ENCODE data around the gene CLCN1. TPM values are rescaled to one million over a fixed set of nuclear protein-coding genes. Genes with fewer than 3 reads are reported as not detected.

CLCN1 gene
- total and polyA plus RNA-seq, 2 of the 8 experiments (the other 6 are each of a cell fraction or from before 2014, with no cell fraction given), result 0.36 to 0.41 TPM

DNA sequence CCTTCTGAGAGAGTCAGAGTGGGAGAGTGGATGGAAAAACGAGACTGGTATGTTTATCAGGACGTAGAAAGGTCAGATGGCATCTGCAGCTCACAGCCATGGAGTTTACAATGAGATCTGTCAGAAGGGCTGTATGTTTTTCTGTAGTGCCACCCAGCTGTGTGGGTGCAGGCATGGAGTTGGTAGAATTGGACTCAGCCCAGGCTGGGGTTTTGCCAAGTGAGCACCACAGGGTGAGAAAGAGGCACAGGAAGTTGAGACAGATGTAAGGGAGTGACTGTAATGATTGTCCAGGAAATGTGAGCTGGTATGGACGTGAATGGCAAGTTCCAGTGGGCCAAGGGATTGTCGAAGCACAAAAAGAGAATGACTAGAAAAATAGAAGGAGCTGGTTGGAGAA lies 56.2 kb downstream of the CLCN1 start:
- POLR2A ChIA-PET (ENCODE audit: partially characterized antibody), result interaction anchor here (1.6 to 19.0 kb wide), 4 partner anchors 4 to 84 kb away, joined by 4 to 518 read pairs (median 233); partner anchors contain the start of genes CASP2, EPHA1, FAM131B and ZYX

More for the DNA sequence above, 56.2 kb downstream of the CLCN1 start:
- no peak overlapping the region for H3K14ac ChIP-seq (ENCODE audit: insufficient read length)
- H3K4me1 ChIP-seq (replicated peaks in 1 of 4; ENCODE audit: control insufficient read depth in 3 of 4, insufficient read depth in 4 of 4, low read length in 3 of 4), result peaks cover 6 to 22% (median 13%) of the 10 kb centered on the region in 4 experiments; a peak in 5 of 7 replicates
- H2BK15ac ChIP-seq (ENCODE audit: low read length), result 0 out of 2 replicates have a peak overlapping the region, but pooled peaks have one; percentile 81
- 80% methylated on average over 4 of the region's 4 CpGs; no CpG with 5 or more reads in 1 of the 2 experiments for WGBS, 2 experiments (ENCODE audit: extremely low coverage in 1 of 2, insufficient coverage in 1 of 2, insufficient read length in 1 of 2, insufficient replicate concordance in 2 of 2, low coverage in 1 of 2, low lambda C conversion rate in 2 of 2, missing lambda C conversion rate in 1 of 2)
- FAIRE-seq (no peak), DNase-seq (ENCODE audit: low read depth in 1 of 2, low spot score in 2 of 2) (no peak)
- H2BK5ac ChIP-seq (ENCODE audit: low read depth, low read length), result no peak overlapping the region; the same call in 1 of the 2 replicates
- H4K5ac ChIP-seq (ENCODE audit: insufficient read length, low read depth, low read length), result no peak overlapping the region
- no peak overlapping the region for H2AFZ ChIP-seq (ENCODE audit: low read length)
- H3K36me3 ChIP-seq (ENCODE audit: control insufficient read depth in 2 of 4, insufficient read depth in 4 of 4, low read length in 3 of 4), result no peaks in the 10 kb centered on the region
- no peak overlapping the region for H2BK120ac ChIP-seq (replicated peaks; ENCODE audit: low read depth, low read length)
- H3K4me3 ChIP-seq (ENCODE audit: extremely low read depth in 1 of 4, insufficient read depth in 2 of 4, low read depth in 3 of 4, low read length in 4 of 4), result no peak overlapping the region
- no peak overlapping the region for H4K91ac ChIP-seq (replicated peaks; ENCODE audit: insufficient read length, low read length)
- no peak overlapping the region for H3K27ac ChIP-seq (ENCODE audit: low read depth, low read length)
- CTCF ChIA-PET (ENCODE audit: partially characterized antibody), result interaction anchor here (1.1 to 17.5 kb wide), 12 partner anchors 12 to 132 kb away, joined by 3 to 359 read pairs (median 6); partner anchors contain the start of gene EPHA1
- H3K4ac ChIP-seq (replicated peaks; ENCODE audit: insufficient read length, low read depth, low read length), result no peak overlapping the region
- peak overlapping the region; percentile 88 for H2AK5ac ChIP-seq (ENCODE audit: low read depth, low read length)
- H3K23me2 ChIP-seq (ENCODE audit: low read depth, low read length), result no peaks in the 10 kb centered on the region
- no peak overlapping the region for H3K23ac ChIP-seq (ENCODE audit: insufficient read length)
- no peaks in the 10 kb centered on the region for H4K20me1 ChIP-seq (replicated peaks in 1 of 2; ENCODE audit: control insufficient read depth in 1 of 2, insufficient read depth in 2 of 2, low read length in 2 of 2)
- H2BK20ac ChIP-seq (ENCODE audit: low read length), result peak overlapping the region; percentile 99
- no peak overlapping the region for H3K56ac ChIP-seq (replicated peaks; ENCODE audit: insufficient read length, low read depth, low read length)
- no peak for TF ChIP-seq CTBP2 (IDR thresholded peaks at IDR 0.05; ENCODE audit: borderline replicate concordance, insufficient read depth, insufficient read length, low read length)
- TF ChIP-seq, protein P1, sequence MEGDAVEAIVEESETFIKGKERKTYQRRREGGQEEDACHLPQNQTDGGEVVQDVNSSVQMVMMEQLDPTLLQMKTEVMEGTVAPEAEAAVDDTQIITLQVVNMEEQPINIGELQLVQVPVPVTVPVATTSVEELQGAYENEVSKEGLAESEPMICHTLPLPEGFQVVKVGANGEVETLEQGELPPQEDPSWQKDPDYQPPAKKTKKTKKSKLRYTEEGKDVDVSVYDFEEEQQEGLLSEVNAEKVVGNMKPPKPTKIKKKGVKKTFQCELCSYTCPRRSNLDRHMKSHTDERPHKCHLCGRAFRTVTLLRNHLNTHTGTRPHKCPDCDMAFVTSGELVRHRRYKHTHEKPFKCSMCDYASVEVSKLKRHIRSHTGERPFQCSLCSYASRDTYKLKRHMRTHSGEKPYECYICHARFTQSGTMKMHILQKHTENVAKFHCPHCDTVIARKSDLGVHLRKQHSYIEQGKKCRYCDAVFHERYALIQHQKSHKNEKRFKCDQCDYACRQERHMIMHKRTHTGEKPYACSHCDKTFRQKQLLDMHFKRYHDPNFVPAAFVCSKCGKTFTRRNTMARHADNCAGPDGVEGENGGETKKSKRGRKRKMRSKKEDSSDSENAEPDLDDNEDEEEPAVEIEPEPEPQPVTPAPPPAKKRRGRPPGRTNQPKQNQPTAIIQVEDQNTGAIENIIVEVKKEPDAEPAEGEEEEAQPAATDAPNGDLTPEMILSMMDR (IDR thresholded peaks at IDR 0.05; ENCODE audit: control extremely low read depth in 1 of 3, insufficient read depth in 1 of 3, low read depth in 1 of 3, low read length in 3 of 3), result peak in 1 of 3 experiments; percentile 21; a peak in 1 of 4 replicates
- no peak for TF ChIP-seq EZH2 (IDR thresholded peaks at IDR 0.05; ENCODE audit: low read depth, low read length, severe bottlenecking)
- TF ChIP-seq RAD21 (IDR thresholded peaks at IDR 0.05 in 1 of 2, conservative IDR thresholded peaks at IDR 0.05 in 1 of 2; ENCODE audit: low read depth in 2 of 2, low read length in 2 of 2), result peak; percentile 14 to 28; a peak in 1 of 4 replicates
- no peak for TF ChIP-seq EP300 (IDR thresholded peaks at IDR 0.05; ENCODE audit: borderline replicate concordance in 1 of 2, low read depth in 2 of 2, low read length in 2 of 2)
- TF ChIP-seq JUN (IDR thresholded peaks at IDR 0.05; ENCODE audit: low read depth, low read length), result no peak
- H3K79me1 ChIP-seq (ENCODE audit: low read depth, low read length), result no peaks in the 10 kb centered on the region
- no peak overlapping the region; the same call in 1 of the 2 replicates for H4K8ac ChIP-seq (ENCODE audit: extremely low read depth, insufficient read depth, low read length)
- H3K18ac ChIP-seq (ENCODE audit: extremely low read depth, low read length), result peak overlapping the region; percentile 51; the same call in 1 of the 2 replicates
- no peak overlapping the region for H3K9ac ChIP-seq (replicated peaks in 1 of 4; ENCODE audit: extremely low read depth in 1 of 4, low read depth in 3 of 4, low read length in 3 of 4)
- H3K9me3 ChIP-seq (ENCODE audit: insufficient read depth in 2 of 2, low read depth in 1 of 2, low read length in 1 of 2), result no peaks in the 10 kb centered on the region
- H2BK12ac ChIP-seq (ENCODE audit: low read depth, low read length), result peak overlapping the region; percentile 99
- H3K79me2 ChIP-seq (ENCODE audit: control insufficient read depth in 1 of 2, insufficient read depth in 2 of 2, low read length in 2 of 2), result no peaks in the 10 kb centered on the region
- H3K27me3 ChIP-seq (replicated peaks in 1 of 4; ENCODE audit: control insufficient read depth in 3 of 4, extremely low read depth in 1 of 4, insufficient read depth in 3 of 4, low read length in 3 of 4), result no peaks in the 10 kb centered on the region
- H3K4me2 ChIP-seq (ENCODE audit: insufficient read depth in 1 of 2, low read depth in 2 of 2, low read length in 2 of 2), result no peak overlapping the region
